ENCODE measurements around the gene CD200. TPM values are rescaled to one million over a fixed set of nuclear protein-coding genes. Genes with fewer than 3 reads are reported as not detected.

CD200 gene
- total RNA-seq, 3 donors from 2014 or later = 100 to 125 (median 109) TPM

DNA sequence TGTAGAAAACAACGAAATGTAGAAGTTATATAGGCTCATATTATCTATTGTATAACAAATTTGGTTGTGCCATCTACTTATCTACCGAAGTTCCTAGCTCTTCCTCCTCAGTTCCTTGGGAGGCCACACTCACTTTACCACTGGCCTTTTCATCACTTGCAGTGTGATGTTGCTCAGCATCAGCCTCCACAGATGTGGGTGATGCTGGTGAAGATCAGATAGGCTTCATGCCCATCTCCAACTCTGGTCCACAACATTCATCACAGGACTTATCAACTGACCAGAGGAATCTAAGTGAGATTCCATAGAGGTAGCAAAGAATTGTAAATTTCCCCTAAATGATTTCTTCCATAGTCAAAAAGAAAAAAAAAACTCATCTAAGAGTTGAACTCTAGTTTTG is 8.4 kb downstream of the CD200 start:
- Mint-ChIP-seq H3K4me1 (ENCODE audit: low read depth) (peaks cover 46% of the 10 kb centered on the region), H3K36me3 (ENCODE audit: insufficient read depth) (peaks cover 54% of the 10 kb centered on the region), H3K27me3 (ENCODE audit: low read depth) (no peaks in the 10 kb centered on the region), H3K9me3 (peaks cover 4% of the 10 kb centered on the region), H3K4me3 (peak overlapping the region; percentile 53)
- no peak for DNase-seq
- no peak for ATAC-seq

DNA sequence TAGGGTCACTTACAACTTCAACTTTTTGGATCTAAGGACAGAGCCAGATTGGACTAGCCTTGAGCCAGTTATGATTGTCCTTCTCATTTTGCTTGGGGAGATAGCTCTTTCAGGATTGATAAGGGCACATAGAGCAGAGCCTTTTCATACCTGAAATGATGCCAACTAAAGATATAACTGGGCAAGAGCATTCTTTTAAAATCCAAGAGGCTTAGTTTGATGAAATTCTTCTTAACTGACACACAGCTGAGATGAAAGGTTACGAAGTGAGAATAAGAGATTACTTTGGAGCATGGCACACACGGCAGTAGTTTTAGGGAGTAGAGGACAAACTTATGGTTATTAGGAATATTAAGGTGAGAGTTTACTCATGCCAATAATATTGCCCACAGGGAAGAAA is 12.7 kb downstream of the CD200 start:
- H3K36me3 Mint-ChIP-seq (ENCODE audit: insufficient read depth) = peaks cover 64% of the 10 kb centered on the region
- no peak for DNase-seq

GRCh38 chr3:112346491-112347122 is 13.7 kb downstream of the CD200 start:
- no peak for ATAC-seq
- peaks cover 4% of the 10 kb centered on the region for H3K9me3 Mint-ChIP-seq
- no peak for DNase-seq
- H3K27me3 Mint-ChIP-seq (ENCODE audit: low read depth) = no peaks in the 10 kb centered on the region
- no peak overlapping the region for H3K4me3 Mint-ChIP-seq
- H3K36me3 Mint-ChIP-seq (ENCODE audit: insufficient read depth) = peaks cover 62% of the 10 kb centered on the region
- peaks cover 28% of the 10 kb centered on the region for H3K4me1 Mint-ChIP-seq (ENCODE audit: low read depth)

More for the DNA sequence above, 12.7 kb downstream of the CD200 start:
- Mint-ChIP-seq H3K9me3 (peaks cover 4% of the 10 kb centered on the region), H3K4me1 (ENCODE audit: low read depth) (peaks cover 32% of the 10 kb centered on the region), H3K27me3 (ENCODE audit: low read depth) (no peaks in the 10 kb centered on the region), H3K4me3 (no peak overlapping the region)
- ATAC-seq = no peak

GRCh38 chr3:112348943-112349342 is 16.0 kb downstream of the CD200 start:
- Mint-ChIP-seq H3K36me3 (ENCODE audit: insufficient read depth) (peaks cover 66% of the 10 kb centered on the region), H3K9me3 (peaks cover under 1% of the 10 kb centered on the region), H3K4me1 (ENCODE audit: low read depth) (peaks cover 24% of the 10 kb centered on the region), H3K27me3 (ENCODE audit: low read depth) (no peaks in the 10 kb centered on the region), H3K4me3 (no peak overlapping the region)
- DNase-seq (no peak), ATAC-seq (no peak)

- H3K4me3 Mint-ChIP-seq = no peak overlapping the region
- no peak for ATAC-seq
- DNase-seq = no peak
- no peaks in the 10 kb centered on the region for H3K27me3 Mint-ChIP-seq (ENCODE audit: low read depth)
- no peaks in the 10 kb centered on the region for H3K9me3 Mint-ChIP-seq
- peaks cover 66% of the 10 kb centered on the region for H3K36me3 Mint-ChIP-seq (ENCODE audit: insufficient read depth)
- peaks cover 24% of the 10 kb centered on the region for H3K4me1 Mint-ChIP-seq (ENCODE audit: low read depth)
Measured at GRCh38 chr3:112349557-112349956, 16.6 kb downstream of the CD200 start.

- Mint-ChIP-seq H3K27me3 (ENCODE audit: low read depth) (no peaks in the 10 kb centered on the region), H3K4me3 (no peak overlapping the region), H3K36me3 (ENCODE audit: insufficient read depth) (peaks cover 66% of the 10 kb centered on the region), H3K9me3 (no peaks in the 10 kb centered on the region), H3K4me1 (ENCODE audit: low read depth) (peaks cover 24% of the 10 kb centered on the region)
- DNase-seq (no peak), ATAC-seq (no peak)
Measured at GRCh38 chr3:112350018-112350810, 17.3 kb downstream of the CD200 start.

DNA sequence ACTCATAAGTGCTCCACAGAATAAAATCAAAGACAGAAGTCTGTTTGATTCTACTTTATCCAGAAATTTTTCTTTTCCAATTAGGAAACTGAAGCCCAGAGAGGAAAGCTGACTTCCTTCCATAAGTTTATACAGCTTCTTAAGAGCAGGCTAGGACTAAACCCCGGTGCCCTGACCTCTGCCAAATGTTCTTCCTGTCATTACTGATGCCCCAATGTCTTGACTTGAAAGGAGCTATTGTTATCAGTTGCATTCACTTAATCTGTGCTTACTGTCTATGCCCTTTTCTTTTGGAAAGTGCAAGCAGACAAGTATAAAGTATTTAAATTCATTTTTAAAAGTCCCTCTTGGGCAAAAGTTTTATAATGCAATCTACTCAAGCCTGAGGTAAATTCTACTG is 18.1 kb downstream of the CD200 start:
- Mint-ChIP-seq H3K4me3 (no peak overlapping the region), H3K27me3 (ENCODE audit: low read depth) (no peaks in the 10 kb centered on the region), H3K9me3 (no peaks in the 10 kb centered on the region), H3K4me1 (ENCODE audit: low read depth) (peaks cover 24% of the 10 kb centered on the region), H3K36me3 (ENCODE audit: insufficient read depth) (peaks cover 64% of the 10 kb centered on the region)
- no peak for DNase-seq
- no peak for ATAC-seq

DNA sequence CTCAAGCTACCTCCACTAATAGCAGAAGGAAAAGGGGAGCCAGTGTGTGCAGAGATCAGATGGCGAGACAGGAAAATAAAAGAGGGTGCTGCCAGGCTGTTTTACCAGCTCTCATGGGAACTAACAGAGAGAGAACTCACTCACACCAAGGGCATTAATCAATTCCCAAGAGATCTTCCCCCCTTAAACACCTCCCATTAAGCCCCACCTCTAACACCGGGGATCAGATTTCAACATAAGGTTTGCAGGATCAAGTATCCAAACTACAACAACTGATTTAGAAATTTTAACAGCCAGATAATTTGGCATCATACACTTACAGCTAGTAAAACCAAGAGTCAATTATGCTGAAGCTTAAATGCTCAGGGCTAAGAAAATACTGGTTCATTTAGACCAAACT is 18.9 kb downstream of the CD200 start:
- no peak for DNase-seq
- Mint-ChIP-seq H3K27me3 (ENCODE audit: low read depth) (no peaks in the 10 kb centered on the region), H3K4me1 (ENCODE audit: low read depth) (peaks cover 20% of the 10 kb centered on the region), H3K4me3 (no peak overlapping the region), H3K9me3 (no peaks in the 10 kb centered on the region), H3K36me3 (ENCODE audit: insufficient read depth) (peaks cover 63% of the 10 kb centered on the region)
- ATAC-seq = no peak

GRCh38 chr3:112352720-112353119 is 19.8 kb downstream of the CD200 start:
- H3K4me3 Mint-ChIP-seq = no peak overlapping the region
- no peaks in the 10 kb centered on the region for H3K27me3 Mint-ChIP-seq (ENCODE audit: low read depth)
- ATAC-seq (no peak), DNase-seq (no peak)
- H3K9me3 Mint-ChIP-seq = no peaks in the 10 kb centered on the region
- H3K4me1 Mint-ChIP-seq (ENCODE audit: low read depth) = peaks cover 23% of the 10 kb centered on the region
- peaks cover 57% of the 10 kb centered on the region for H3K36me3 Mint-ChIP-seq (ENCODE audit: insufficient read depth)

DNA sequence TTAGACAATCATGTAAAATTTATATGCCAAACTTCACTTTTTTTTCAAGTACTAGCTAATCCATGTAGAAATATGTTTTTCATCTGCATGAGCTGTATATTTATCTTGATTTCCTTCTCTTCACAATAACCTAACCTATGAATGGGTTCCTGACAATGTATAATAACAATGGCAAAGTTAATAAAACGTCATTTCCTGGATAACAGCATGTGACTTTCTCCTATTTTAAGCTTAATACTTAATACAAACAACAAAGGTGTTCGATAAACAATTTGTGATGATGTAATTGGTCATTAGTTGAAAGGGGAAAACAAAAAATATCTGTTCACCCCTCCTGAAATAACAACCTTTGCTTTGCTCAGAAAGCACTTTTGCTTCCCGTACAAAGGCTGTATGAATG is 20.4 kb downstream of the CD200 start:
- Mint-ChIP-seq H3K4me1 (ENCODE audit: low read depth) (peaks cover 27% of the 10 kb centered on the region), H3K4me3 (no peak overlapping the region), H3K36me3 (ENCODE audit: insufficient read depth) (peaks cover 51% of the 10 kb centered on the region), H3K9me3 (no peaks in the 10 kb centered on the region), H3K27me3 (ENCODE audit: low read depth) (no peaks in the 10 kb centered on the region)
- DNase-seq (no peak), ATAC-seq (no peak)

- DNase-seq (no peak), ATAC-seq (no peak)
- Mint-ChIP-seq H3K4me3 (no peak overlapping the region), H3K27me3 (ENCODE audit: low read depth) (no peaks in the 10 kb centered on the region), H3K36me3 (ENCODE audit: insufficient read depth) (peaks cover 54% of the 10 kb centered on the region), H3K9me3 (no peaks in the 10 kb centered on the region), H3K4me1 (ENCODE audit: low read depth) (peaks cover 34% of the 10 kb centered on the region)
Measured at GRCh38 chr3:112354642-112355306, 21.8 kb downstream of the CD200 start.

- no peaks in the 10 kb centered on the region for H3K9me3 Mint-ChIP-seq
- peaks cover 49% of the 10 kb centered on the region for H3K36me3 Mint-ChIP-seq (ENCODE audit: insufficient read depth)
- DNase-seq (no peak), ATAC-seq (no peak)
- H3K4me3 Mint-ChIP-seq = no peak overlapping the region
- peaks cover 29% of the 10 kb centered on the region for H3K4me1 Mint-ChIP-seq (ENCODE audit: low read depth)
- H3K27me3 Mint-ChIP-seq (ENCODE audit: low read depth) = no peaks in the 10 kb centered on the region
Measured at GRCh38 chr3:112355307-112355687, 22.3 kb downstream of the CD200 start.

DNA sequence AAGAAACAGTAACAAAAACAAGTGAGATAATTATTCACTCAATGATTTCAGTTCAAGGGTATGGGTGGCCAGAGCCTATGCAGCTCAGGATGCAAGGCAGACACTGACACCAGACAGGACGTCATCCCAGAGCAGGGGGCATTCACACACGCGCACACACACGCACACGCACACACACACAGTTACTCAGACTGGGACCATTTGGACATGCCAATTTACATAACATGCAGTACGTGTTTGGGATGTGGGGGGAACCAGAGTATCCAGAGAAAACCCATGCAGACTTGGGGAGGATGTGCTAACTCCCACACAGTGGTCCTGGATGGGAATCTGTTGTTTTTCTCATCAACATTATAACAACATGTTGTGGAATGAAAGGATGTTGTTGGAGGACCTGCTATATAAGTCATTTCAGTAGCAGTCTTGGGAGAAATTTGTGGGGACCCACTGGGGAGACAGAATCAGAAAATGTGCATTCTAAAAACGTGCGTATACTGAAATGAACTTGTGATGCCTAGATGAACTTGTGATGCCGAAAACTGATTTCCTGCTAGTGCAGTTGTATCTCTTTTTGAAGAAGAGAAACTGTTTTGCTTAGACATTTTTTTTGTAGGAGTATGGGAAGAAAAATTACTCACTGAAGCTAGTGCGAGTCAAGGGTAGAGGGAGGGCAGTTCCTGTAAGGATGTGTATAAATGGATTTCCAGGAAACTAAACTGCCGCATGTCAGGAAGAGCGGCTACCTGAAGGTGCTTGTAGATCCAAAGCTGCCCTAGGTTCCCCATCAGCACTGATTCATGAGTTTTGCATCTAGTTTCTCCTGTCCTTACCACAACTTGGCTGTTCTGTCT is 25.2 kb downstream of the CD200 start:
- DNase-seq (peak; percentile 21), ATAC-seq (peak; percentile 76 to 78)
- Mint-ChIP-seq H3K27me3 (ENCODE audit: low read depth) (no peaks in the 10 kb centered on the region), H3K36me3 (ENCODE audit: insufficient read depth) (peaks cover 47% of the 10 kb centered on the region), H3K9me3 (no peaks in the 10 kb centered on the region), H3K4me1 (ENCODE audit: low read depth) (peaks cover 25% of the 10 kb centered on the region), H3K4me3 (peak overlapping the region; percentile 65)

GRCh38 chr3:112360561-112360960 is 27.6 kb downstream of the CD200 start:
- H3K9me3 Mint-ChIP-seq = no peaks in the 10 kb centered on the region
- peaks cover 36% of the 10 kb centered on the region for H3K36me3 Mint-ChIP-seq (ENCODE audit: insufficient read depth)
- DNase-seq (no peak), ATAC-seq (no peak)
- H3K4me1 Mint-ChIP-seq (ENCODE audit: low read depth) = peaks cover 47% of the 10 kb centered on the region
- H3K27me3 Mint-ChIP-seq (ENCODE audit: low read depth) = no peaks in the 10 kb centered on the region
- H3K4me3 Mint-ChIP-seq = no peak overlapping the region
